ENCODE data around the gene EEF2.

DNA sequence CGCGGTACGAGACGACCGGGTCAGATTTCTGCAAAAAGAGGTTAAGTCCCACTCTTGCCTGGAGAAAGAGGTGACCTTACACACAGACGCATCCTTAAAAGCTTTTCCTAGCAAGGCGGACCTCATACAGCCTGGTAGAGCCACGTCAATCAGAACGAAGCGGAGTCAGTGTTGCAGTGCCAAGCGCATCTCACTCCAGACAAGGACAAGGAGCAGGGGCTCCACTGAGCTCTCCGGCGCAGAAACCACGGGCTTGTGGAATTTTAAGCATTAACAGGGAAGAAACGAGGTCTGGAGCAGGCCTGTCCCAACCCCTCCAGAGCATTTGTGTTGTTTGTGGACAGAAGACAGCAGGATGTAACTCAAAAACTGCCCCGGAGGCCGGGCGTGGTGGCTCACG lies 7.1 kb downstream of the EEF2 start:
- TF ChIP-seq CTCF (conservative IDR thresholded peaks at IDR 0.05) = no peak
- TF ChIP-seq EZH2 (IDR thresholded peaks at IDR 0.05; ENCODE audit: low read depth) = no peak

Data from PC-9 (cell line).